HG02852 (cell line): Measurements from ENCODE around the gene RGN.
"Not testable (repeated sequence)": the region's sequence is repeated elsewhere in the genome, so short reads cannot be mapped to it uniquely, and the experiment has no call there.

Experiments used
- ATAC-seq: cut with Tn5 transposase; IDR thresholded peaks from one replicate; pipeline ENCODE4 v1.9.1; 2021; ENCODE audit warnings: mild to moderate bottlenecking, moderate library complexity; ENCODE audit not compliant: unreplicated experiment

RGN gene

GRCh38 chrX:47078129-47079043 is at the start of gene RGN:
Gene RGN (plus strand): TSS chrX:47078443. CDS start chrX:47081145, 2,702 bp downstream.
- no peak for ATAC-seq

GRCh38 chrX:47030339-47030738 is 47.9 kb upstream of the RGN start:
- no peak for ATAC-seq

- no peak for ATAC-seq
Observed at GRCh38 chrX:47047989-47048388, 30.3 kb upstream of the RGN start.

- ATAC-seq, result no peak
Observed at GRCh38 chrX:47059142-47059874, 18.9 kb upstream of the RGN start.

- ATAC-seq, result no peak
Observed at GRCh38 chrX:47060708-47061107, 17.5 kb upstream of the RGN start.

GRCh38 chrX:47061238-47061919 is 16.9 kb upstream of the RGN start:
- no peak for ATAC-seq

GRCh38 chrX:47063179-47063578 is 15.1 kb upstream of the RGN start:
- ATAC-seq, result no peak

- no peak for ATAC-seq
Observed at GRCh38 chrX:47068214-47068613, 10.0 kb upstream of the RGN start.

- ATAC-seq, result no peak
Observed at GRCh38 chrX:47068720-47069119, 9.5 kb upstream of the RGN start.

- ATAC-seq, result no peak
Observed at GRCh38 chrX:47080215-47080914, 2.1 kb downstream of the RGN start.

GRCh38 chrX:47080915-47081236 is 2.6 kb downstream of the RGN start:
- ATAC-seq, result no peak

GRCh38 chrX:47091149-47091775 is 13.0 kb downstream of the RGN start:
- ATAC-seq, result peak; percentile 75

GRCh38 chrX:47093248-47093647 is 15.0 kb downstream of the RGN start:
- no peak for ATAC-seq

- ATAC-seq, result no peak
Observed at GRCh38 chrX:47093860-47094259, 15.6 kb downstream of the RGN start.

- no peak for ATAC-seq
Observed at GRCh38 chrX:47097018-47097417, 18.8 kb downstream of the RGN start.

GRCh38 chrX:47098338-47099094 is 20.3 kb downstream of the RGN start:
- no peak for ATAC-seq

GRCh38 chrX:47101206-47101605 is 23.0 kb downstream of the RGN start:
- no peak for ATAC-seq

- ATAC-seq, result not testable (repeated sequence)
Observed at GRCh38 chrX:47110936-47111615, 32.8 kb downstream of the RGN start.

- no peak for ATAC-seq
Observed at GRCh38 chrX:47112316-47112954, 34.2 kb downstream of the RGN start.
